ENCODE results near the gene TTC3.

TTC3 gene

DNA sequence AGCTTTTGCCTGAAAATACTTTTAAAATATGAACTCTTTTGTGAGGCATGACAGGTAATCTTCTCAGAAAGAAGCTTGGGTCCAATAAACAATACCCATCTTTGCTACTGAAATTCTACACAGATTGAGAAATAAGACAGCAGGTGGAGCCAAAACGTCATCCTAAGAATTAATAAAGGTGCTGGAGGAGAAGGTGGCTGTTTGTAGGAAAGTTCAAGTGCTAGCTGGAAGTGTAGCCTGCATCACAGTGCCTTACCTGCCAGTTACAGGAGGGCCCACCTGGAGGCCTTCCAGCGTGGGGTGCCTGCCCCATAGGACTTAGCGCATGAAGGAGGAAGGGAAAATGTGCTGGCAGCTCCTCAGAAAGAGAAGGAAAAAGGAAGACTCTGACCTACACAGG is 93.7 kb downstream of the TTC3 start (continued):
- TF ChIP-seq, protein P1, sequence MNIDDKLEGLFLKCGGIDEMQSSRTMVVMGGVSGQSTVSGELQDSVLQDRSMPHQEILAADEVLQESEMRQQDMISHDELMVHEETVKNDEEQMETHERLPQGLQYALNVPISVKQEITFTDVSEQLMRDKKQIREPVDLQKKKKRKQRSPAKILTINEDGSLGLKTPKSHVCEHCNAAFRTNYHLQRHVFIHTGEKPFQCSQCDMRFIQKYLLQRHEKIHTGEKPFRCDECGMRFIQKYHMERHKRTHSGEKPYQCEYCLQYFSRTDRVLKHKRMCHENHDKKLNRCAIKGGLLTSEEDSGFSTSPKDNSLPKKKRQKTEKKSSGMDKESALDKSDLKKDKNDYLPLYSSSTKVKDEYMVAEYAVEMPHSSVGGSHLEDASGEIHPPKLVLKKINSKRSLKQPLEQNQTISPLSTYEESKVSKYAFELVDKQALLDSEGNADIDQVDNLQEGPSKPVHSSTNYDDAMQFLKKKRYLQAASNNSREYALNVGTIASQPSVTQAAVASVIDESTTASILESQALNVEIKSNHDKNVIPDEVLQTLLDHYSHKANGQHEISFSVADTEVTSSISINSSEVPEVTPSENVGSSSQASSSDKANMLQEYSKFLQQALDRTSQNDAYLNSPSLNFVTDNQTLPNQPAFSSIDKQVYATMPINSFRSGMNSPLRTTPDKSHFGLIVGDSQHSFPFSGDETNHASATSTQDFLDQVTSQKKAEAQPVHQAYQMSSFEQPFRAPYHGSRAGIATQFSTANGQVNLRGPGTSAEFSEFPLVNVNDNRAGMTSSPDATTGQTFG (tag by site-specific recombination; IDR thresholded peaks at IDR 0.05; ENCODE audit: borderline replicate concordance): no peak
- TF ChIP-seq ZNF521 (tag by site-specific recombination; IDR thresholded peaks at IDR 0.05) (no peak), TCF7L2 (IDR thresholded peaks at IDR 0.05; ENCODE audit: borderline replicate concordance, low read depth, low read length) (no peak), ZNF558 (tag by site-specific recombination; IDR thresholded peaks at IDR 0.05) (no peak), KLF9 (tag by site-specific recombination; IDR thresholded peaks at IDR 0.05; ENCODE audit: low read depth) (no peak), ZNF302 (tag by site-specific recombination; IDR thresholded peaks at IDR 0.05; ENCODE audit: low read depth) (no peak)
- TF ChIP-seq, protein P2, sequence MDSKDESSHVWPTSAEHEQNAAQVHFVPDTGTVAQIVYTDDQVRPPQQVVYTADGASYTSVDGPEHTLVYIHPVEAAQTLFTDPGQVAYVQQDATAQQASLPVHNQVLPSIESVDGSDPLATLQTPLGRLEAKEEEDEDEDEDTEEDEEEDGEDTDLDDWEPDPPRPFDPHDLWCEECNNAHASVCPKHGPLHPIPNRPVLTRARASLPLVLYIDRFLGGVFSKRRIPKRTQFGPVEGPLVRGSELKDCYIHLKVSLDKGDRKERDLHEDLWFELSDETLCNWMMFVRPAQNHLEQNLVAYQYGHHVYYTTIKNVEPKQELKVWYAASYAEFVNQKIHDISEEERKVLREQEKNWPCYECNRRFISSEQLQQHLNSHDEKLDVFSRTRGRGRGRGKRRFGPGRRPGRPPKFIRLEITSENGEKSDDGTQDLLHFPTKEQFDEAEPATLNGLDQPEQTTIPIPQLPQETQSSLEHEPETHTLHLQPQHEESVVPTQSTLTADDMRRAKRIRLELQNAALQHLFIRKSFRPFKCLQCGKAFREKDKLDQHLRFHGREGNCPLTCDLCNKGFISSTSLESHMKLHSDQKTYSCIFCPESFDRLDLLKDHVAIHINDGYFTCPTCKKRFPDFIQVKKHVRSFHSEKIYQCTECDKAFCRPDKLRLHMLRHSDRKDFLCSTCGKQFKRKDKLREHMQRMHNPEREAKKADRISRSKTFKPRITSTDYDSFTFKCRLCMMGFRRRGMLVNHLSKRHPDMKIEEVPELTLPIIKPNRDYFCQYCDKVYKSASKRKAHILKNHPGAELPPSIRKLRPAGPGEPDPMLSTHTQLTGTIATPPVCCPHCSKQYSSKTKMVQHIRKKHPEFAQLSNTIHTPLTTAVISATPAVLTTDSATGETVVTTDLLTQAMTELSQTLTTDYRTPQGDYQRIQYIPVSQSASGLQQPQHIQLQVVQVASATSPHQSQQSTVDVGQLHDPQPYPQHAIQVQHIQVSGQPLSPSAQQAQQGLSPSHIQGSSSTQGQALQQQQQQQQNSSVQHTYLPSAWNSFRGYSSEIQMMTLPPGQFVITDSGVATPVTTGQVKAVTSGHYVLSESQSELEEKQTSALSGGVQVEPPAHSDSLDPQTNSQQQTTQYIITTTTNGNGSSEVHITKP (tag by site-specific recombination; IDR thresholded peaks at IDR 0.05): no peak

DNA sequence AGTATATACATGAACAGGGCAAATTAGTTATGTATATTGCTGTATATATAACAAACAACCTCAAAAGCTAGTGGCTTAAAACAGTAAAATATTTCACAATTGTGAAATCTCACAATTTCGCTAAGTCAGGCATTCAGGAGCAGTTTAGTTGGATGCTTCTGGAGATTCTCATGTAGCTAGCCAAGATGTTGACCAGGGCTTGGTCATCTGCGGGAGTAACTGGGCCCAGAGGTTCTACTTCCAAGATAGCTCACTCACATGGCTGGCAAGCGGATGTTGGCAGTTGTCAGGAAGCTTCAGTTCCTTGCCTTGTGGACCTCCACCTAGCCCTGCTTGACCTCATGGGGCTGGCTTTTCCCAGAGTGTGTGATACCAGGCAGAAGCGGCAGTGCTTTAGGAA is 95.6 kb downstream of the TTC3 start:
- Histone ChIP-seq H3K27ac (ENCODE audit: extremely low read depth, low read depth, low read length) (no peak overlapping the region), H3K9me3 (ENCODE audit: control insufficient read depth, insufficient read depth, low read depth, low read length) (no peaks in the 10 kb centered on the region), H3K4me1 (ENCODE audit: control insufficient read depth, insufficient read depth, low read length) (no peaks in the 10 kb centered on the region), H3K36me3 (ENCODE audit: control insufficient read depth in 2 of 2, insufficient read depth in 1 of 2, low read length in 2 of 2) (peaks cover 31 to 62% of the 10 kb centered on the region in 2 experiments), H3K4me3 (ENCODE audit: low read depth, low read length) (no peak overlapping the region)
- no peak for TF ChIP-seq ZBTB20 (tag by site-specific recombination; IDR thresholded peaks at IDR 0.05)
- TF ChIP-seq ZFP41 (tag by site-specific recombination; IDR thresholded peaks at IDR 0.05; ENCODE audit: borderline replicate concordance): no peak
- no peak for TF ChIP-seq GLI2 (tag by site-specific recombination; IDR thresholded peaks at IDR 0.05; ENCODE audit: borderline replicate concordance, low read depth)
- TF ChIP-seq ZNF132 (tag by site-specific recombination; IDR thresholded peaks at IDR 0.05; ENCODE audit: borderline replicate concordance): no peak
- TF ChIP-seq ZNF214 (tag by site-specific recombination; IDR thresholded peaks at IDR 0.05; ENCODE audit: borderline replicate concordance): no peak
- ChIA-PET CTCF (interaction anchor here (0.6 kb wide), 1 partner anchor 146 kb away, joined by 3 read pairs; no protein-coding TSS in a partner anchor), POLR2A (no interaction called here)

DNA sequence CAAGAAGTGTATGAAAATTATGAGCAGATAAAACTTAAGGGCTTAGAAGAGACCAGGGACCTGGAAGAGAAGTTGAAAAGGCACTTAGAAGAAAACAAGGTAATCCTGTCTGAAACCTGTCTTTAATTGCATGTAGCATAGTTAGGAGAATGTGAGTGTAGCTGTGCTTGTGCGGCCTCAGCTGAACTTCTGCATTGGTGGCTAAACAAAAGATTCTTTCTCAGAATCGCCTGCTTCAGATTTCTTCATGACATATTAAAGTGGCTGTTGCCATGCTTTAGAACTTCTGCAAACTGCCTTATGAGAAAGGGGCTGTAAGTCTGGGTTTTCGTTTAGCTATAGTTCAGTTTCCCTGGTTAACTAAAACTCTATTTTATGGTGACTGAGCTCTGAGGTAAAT is 99.6 kb downstream of the TTC3 start:
- peaks cover 28 to 60% of the 10 kb centered on the region in 2 experiments for H3K36me3 ChIP-seq (ENCODE audit: control insufficient read depth in 2 of 2, insufficient read depth in 1 of 2, low read length in 2 of 2)
- H3K4me3 ChIP-seq (ENCODE audit: low read depth, low read length): no peak overlapping the region
- H3K9me3 ChIP-seq (ENCODE audit: control insufficient read depth, insufficient read depth, low read depth, low read length): no peaks in the 10 kb centered on the region
- H3K4me1 ChIP-seq (ENCODE audit: control insufficient read depth, insufficient read depth, low read length): no peaks in the 10 kb centered on the region
- ChIA-PET POLR2A (no interaction called here), CTCF (interaction anchor here (0.6 kb wide), 3 partner anchors 15 to 954 kb away, joined by 3 to 4 read pairs (median 3); no protein-coding TSS in a partner anchor)
- TF ChIP-seq ZNF416 (tag by site-specific recombination; IDR thresholded peaks at IDR 0.05) (no peak), RBAK (tag by site-specific recombination; IDR thresholded peaks at IDR 0.05) (no peak), ZFP69B (tag by site-specific recombination; IDR thresholded peaks at IDR 0.05) (no peak), TRIM28 (IDR thresholded peaks at IDR 0.05; ENCODE audit: borderline replicate concordance, low read length) (no peak), ZNF433 (tag by site-specific recombination; IDR thresholded peaks at IDR 0.05; ENCODE audit: low read depth) (no peak), OSR2 (tag by site-specific recombination; IDR thresholded peaks at IDR 0.05) (no peak), GLI4 (tag by site-specific recombination; IDR thresholded peaks at IDR 0.05) (no peak), ZIC2 (tag by site-specific recombination; IDR thresholded peaks at IDR 0.05) (no peak), ZNF423 (tag by site-specific recombination; IDR thresholded peaks at IDR 0.05) (no peak), ZNF658 (tag by site-specific recombination; IDR thresholded peaks at IDR 0.05) (no peak), ZNF600 (tag by site-specific recombination; IDR thresholded peaks at IDR 0.05) (no peak), ZNF629 (tag by site-specific recombination; IDR thresholded peaks at IDR 0.05) (no peak)
- H3K27ac ChIP-seq (ENCODE audit: extremely low read depth, low read depth, low read length): no peak overlapping the region
